Neural progenitor cell (in vitro differentiated cells): ENCODE measurements around the gene SSH3. TPM values are rescaled to one million over a fixed set of nuclear protein-coding genes. Genes with fewer than 3 reads are reported as not detected.
A peak's percentile ranks its signal among the peaks of the same experiment; 100 is the strongest.

Experiments
- DNase-seq: peaks from one replicate; pipeline ENCODE4 v3.0.0-alpha.2; 2016; ENCODE audit warnings: low spot score
- H2AFZ ChIP-seq: fragments of 200-600 bp; sonication (generic); replicated peaks from 2 replicates; pipeline ENCODE4 v1.6.1; 2016; ENCODE audit warnings: antibody characterized with exemption
- H3F3A ChIP-seq: fragments of 200-600 bp; sonication (generic); 2 replicates; pipeline ENCODE4 v1.6.1; 2016; ENCODE audit warnings: antibody characterized with exemption, low read depth
- H3K27ac ChIP-seq: fragments of 200-600 bp; sonication (generic); 2 replicates; pipeline ENCODE4 v1.5.1; 2016; ENCODE audit warnings: mild to moderate bottlenecking
- H3K27me3 ChIP-seq: fragments of 200-600 bp; sonication (generic); 2 replicates; pipeline ENCODE4 v1.6.1; 2016; ENCODE audit warnings: mild to moderate bottlenecking, moderate library complexity
- H3K36me3 ChIP-seq: fragments of 200-600 bp; sonication (generic); 2 replicates; pipeline ENCODE4 v1.5.1; 2016
- H3K4me1 ChIP-seq: fragments of 200-600 bp; sonication (generic); 2 replicates; pipeline ENCODE4 v1.6.1; 2016; ENCODE audit warnings: mixed run types
- H3K4me2 ChIP-seq: fragments of 200-600 bp; sonication (generic); 2 replicates; pipeline ENCODE4 v1.6.1; 2016
- H3K4me3 ChIP-seq: fragments of 200-600 bp; sonication (generic); 2 replicates; pipeline ENCODE4 v1.5.1; 2016
- H3K79me2 ChIP-seq: fragments of 200-600 bp; sonication (generic); 2 replicates; pipeline ENCODE4 v1.6.1; 2016; ENCODE audit warnings: low read depth
- H3K9ac ChIP-seq: fragments of 200-600 bp; sonication (generic); 2 replicates; pipeline ENCODE4 v1.6.1; 2016
- H3K9me3 ChIP-seq: fragments of 200-600 bp; sonication (generic); 2 replicates; pipeline ENCODE4 v1.5.1; 2016; ENCODE audit warnings: low read depth
- H4K20me1 ChIP-seq: fragments of 200-600 bp; sonication (generic); 2 replicates; pipeline ENCODE4 v1.6.1; 2016; ENCODE audit warnings: low read depth
- H3K27ac Mint-ChIP-seq: 3 replicates; pipeline ENCODE4 v1.8.0; 2021; ENCODE audit warnings: mixed read lengths
- H3K27me3 Mint-ChIP-seq: 2 replicates; pipeline ENCODE4 v1.8.0; 2022; ENCODE audit warnings: low read depth, mild to moderate bottlenecking, inconsistent platforms, moderate library complexity, mixed read lengths; ENCODE audit not compliant: insufficient read depth
- H3K36me3 Mint-ChIP-seq: 3 replicates; pipeline ENCODE4 v1.8.0; 2021; ENCODE audit warnings: mixed read lengths
- H3K4me1 Mint-ChIP-seq: 3 replicates; pipeline ENCODE4 v1.8.0; 2021; ENCODE audit warnings: mixed read lengths
- H3K4me3 Mint-ChIP-seq: 3 replicates; pipeline ENCODE4 v1.8.0; 2021; ENCODE audit warnings: mild to moderate bottlenecking, moderate library complexity, mixed read lengths
- H3K9me3 Mint-ChIP-seq: 3 replicates; pipeline ENCODE4 v1.8.0; 2020; ENCODE audit warnings: mixed read lengths
- EZH2 ChIP-seq: fragments of 200-600 bp; sonication (generic); IDR thresholded peaks from 2 replicates; pipeline ENCODE4 v1.6.1; 2017; ENCODE audit warnings: antibody characterized with exemption, mild to moderate bottlenecking, moderate library complexity
- EZH2phosphoT487 ChIP-seq: fragments of 200-600 bp; sonication (generic); IDR thresholded peaks from 2 replicates; pipeline ENCODE4 v1.6.1; 2017; ENCODE audit warnings: antibody characterized with exemption
- total RNA-seq: library from RNA; depleted of rRNA; stranded (reverse); fragments of >200 nt; gene quantifications from 2 replicates; pipeline ENCODE4 v1.2.3, GENCODE V29; 2015; ENCODE audit warnings: low replicate concordance
- TF ChIP-seq, protein P1 (sequence below): fragments of 200-600 bp; sonication (generic); IDR thresholded peaks from 2 replicates; pipeline ENCODE4 v1.5.1; 2017; ENCODE audit warnings: antibody characterized with exemption, mild to moderate bottlenecking

The SSH3 gene
- total RNA-seq, 1 donor from 2014 or later, result 1.4 TPM

GRCh38 chr11:67349036-67349435, 45.7 kb downstream of the SSH3 start:
- Histone ChIP-seq H3K27ac (no peak overlapping the region), H3K27me3 (no peaks in the 10 kb centered on the region), H4K20me1 (no peaks in the 10 kb centered on the region), H3K4me1 (peaks cover 9% of the 10 kb centered on the region), H3K9ac (no peak overlapping the region), H3K4me3 (no peak overlapping the region), H3K79me2 (no peaks in the 10 kb centered on the region), H3K4me2 (no peak overlapping the region), H3F3A (peaks cover 15% of the 10 kb centered on the region), H3K9me3 (no peaks in the 10 kb centered on the region), H2AFZ (no peak overlapping the region), H3K36me3 (no peaks in the 10 kb centered on the region)
- no peak for DNase-seq
- peaks cover 20% of the 10 kb centered on the region for H3K4me1 Mint-ChIP-seq
- no peaks in the 10 kb centered on the region for H3K36me3 Mint-ChIP-seq
- TF ChIP-seq EZH2 (no peak), EZH2phosphoT487 (no peak)
- TF ChIP-seq, protein P1, sequence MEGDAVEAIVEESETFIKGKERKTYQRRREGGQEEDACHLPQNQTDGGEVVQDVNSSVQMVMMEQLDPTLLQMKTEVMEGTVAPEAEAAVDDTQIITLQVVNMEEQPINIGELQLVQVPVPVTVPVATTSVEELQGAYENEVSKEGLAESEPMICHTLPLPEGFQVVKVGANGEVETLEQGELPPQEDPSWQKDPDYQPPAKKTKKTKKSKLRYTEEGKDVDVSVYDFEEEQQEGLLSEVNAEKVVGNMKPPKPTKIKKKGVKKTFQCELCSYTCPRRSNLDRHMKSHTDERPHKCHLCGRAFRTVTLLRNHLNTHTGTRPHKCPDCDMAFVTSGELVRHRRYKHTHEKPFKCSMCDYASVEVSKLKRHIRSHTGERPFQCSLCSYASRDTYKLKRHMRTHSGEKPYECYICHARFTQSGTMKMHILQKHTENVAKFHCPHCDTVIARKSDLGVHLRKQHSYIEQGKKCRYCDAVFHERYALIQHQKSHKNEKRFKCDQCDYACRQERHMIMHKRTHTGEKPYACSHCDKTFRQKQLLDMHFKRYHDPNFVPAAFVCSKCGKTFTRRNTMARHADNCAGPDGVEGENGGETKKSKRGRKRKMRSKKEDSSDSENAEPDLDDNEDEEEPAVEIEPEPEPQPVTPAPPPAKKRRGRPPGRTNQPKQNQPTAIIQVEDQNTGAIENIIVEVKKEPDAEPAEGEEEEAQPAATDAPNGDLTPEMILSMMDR, result no peak
- no peaks in the 10 kb centered on the region for H3K9me3 Mint-ChIP-seq
- H3K27me3 Mint-ChIP-seq, result peaks cover 2% of the 10 kb centered on the region
- H3K4me3 Mint-ChIP-seq, result no peak overlapping the region
- H3K27ac Mint-ChIP-seq, result no peak overlapping the region

DNA sequence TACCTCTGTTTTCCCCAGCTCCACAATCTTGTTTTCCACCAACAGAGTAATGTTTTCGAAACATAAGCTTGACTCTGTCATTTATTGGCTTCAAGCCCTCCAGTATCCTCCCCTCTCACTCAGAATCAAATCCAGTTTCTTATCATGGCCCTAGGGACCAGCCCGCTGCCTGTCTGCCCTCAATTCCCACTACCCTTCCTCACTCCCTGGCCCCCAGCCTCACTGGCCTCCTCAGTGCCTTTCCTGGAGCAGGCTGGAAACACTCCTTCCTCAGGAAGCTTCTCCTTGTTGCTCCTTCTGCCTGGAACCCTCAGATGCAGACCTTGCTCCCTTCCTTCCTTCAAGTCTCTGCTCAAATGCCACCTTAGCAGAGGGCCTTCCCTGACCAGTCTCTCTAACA, 46.1 kb downstream of the SSH3 start:
- no peaks in the 10 kb centered on the region for H3K36me3 ChIP-seq
- TF ChIP-seq EZH2, result no peak
- TF ChIP-seq, protein P1, result no peak
- no peak for TF ChIP-seq EZH2phosphoT487
- Mint-ChIP-seq H3K27ac (no peak overlapping the region), H3K4me3 (no peak overlapping the region), H3K27me3 (peaks cover 2% of the 10 kb centered on the region), H3K4me1 (peaks cover 24% of the 10 kb centered on the region), H3K9me3 (no peaks in the 10 kb centered on the region), H3K36me3 (no peaks in the 10 kb centered on the region)
- no peak overlapping the region for H3K4me2 ChIP-seq
- no peaks in the 10 kb centered on the region for H3K9me3 ChIP-seq
- H3K4me1 ChIP-seq, result peaks cover 13% of the 10 kb centered on the region
- H3K27ac ChIP-seq, result no peak overlapping the region
- H3K79me2 ChIP-seq, result no peaks in the 10 kb centered on the region
- no peak for DNase-seq
- H3K4me3 ChIP-seq, result no peak overlapping the region
- no peaks in the 10 kb centered on the region for H4K20me1 ChIP-seq
- no peak overlapping the region for H3K9ac ChIP-seq
- peaks cover 19% of the 10 kb centered on the region for H3F3A ChIP-seq
- H3K27me3 ChIP-seq, result no peaks in the 10 kb centered on the region
- no peak overlapping the region for H2AFZ ChIP-seq

GRCh38 chr11:67349928-67350465, 46.7 kb downstream of the SSH3 start:
- Histone ChIP-seq H3K4me1 (peaks cover 19% of the 10 kb centered on the region), H3K9ac (no peak overlapping the region), H3F3A (peaks cover 24% of the 10 kb centered on the region), H3K4me2 (no peak overlapping the region), H3K9me3 (no peaks in the 10 kb centered on the region), H3K4me3 (no peak overlapping the region), H3K27ac (no peak overlapping the region), H2AFZ (no peak overlapping the region), H3K79me2 (no peaks in the 10 kb centered on the region), H4K20me1 (no peaks in the 10 kb centered on the region), H3K36me3 (no peaks in the 10 kb centered on the region), H3K27me3 (no peaks in the 10 kb centered on the region)
- no peaks in the 10 kb centered on the region for H3K9me3 Mint-ChIP-seq
- TF ChIP-seq EZH2phosphoT487 (no peak), EZH2 (no peak)
- TF ChIP-seq, protein P1, result no peak
- DNase-seq, result no peak
- H3K4me1 Mint-ChIP-seq, result peaks cover 30% of the 10 kb centered on the region
- no peak overlapping the region for H3K4me3 Mint-ChIP-seq
- H3K36me3 Mint-ChIP-seq, result no peaks in the 10 kb centered on the region
- peaks cover 2% of the 10 kb centered on the region for H3K27me3 Mint-ChIP-seq
- H3K27ac Mint-ChIP-seq, result peak overlapping the region; percentile 4
